GM12865 (cell line): ENCODE data around the gene NOL4.

Experiments
- DNase-seq: peaks from one replicate; pipeline ENCODE4 v3.0.0; 2010; ENCODE audit warnings: low read depth
- H3K4me3 ChIP-seq: 2 replicates; pipeline ENCODE4 v1.5.1; 2011; ENCODE audit warnings: mild to moderate bottlenecking, low read depth, low read length, control low read depth
- TF ChIP-seq, protein P1 (sequence below): IDR thresholded peaks from 2 replicates; pipeline ENCODE4 v1.5.1; 2011; ENCODE audit warnings: low read length, control low read depth, low read depth, inconsistent platforms; ENCODE audit not compliant: insufficient read depth; ENCODE audit errors: missing control alignments

The NOL4 gene

DNA sequence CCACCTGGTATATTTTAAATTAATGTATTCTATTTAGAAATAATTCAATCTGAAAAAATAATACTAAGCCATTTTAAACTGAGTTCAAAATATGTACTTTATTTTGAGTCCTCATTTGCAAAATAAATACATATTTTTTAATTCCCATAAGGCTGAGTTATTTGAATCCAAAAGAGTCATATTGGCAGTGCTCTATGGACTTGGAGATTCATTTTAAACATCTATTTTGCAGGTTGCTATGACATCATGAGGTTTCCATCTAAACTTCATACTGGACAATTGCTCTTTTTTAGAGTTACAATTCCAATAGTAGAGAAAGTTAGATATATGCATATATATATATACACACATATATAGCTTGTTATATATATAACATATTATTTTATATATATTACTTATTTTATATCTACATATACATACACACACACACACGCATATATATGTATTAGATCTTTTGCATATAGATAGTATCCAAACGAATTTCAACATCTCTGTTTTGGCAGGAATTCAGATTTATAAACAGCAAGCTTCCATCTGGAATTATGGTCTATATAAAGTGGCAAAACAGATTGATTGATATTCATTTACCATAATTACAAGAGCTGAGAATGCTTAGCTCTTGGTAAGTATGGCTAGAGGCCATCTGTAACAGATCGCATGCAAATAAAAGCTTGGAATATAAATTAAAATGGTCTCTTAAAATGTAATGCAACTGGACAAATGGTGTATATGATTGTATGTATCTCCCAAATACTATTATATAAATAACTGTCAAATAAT, 34.9 kb downstream of the NOL4 start:
- TF ChIP-seq, protein P1, sequence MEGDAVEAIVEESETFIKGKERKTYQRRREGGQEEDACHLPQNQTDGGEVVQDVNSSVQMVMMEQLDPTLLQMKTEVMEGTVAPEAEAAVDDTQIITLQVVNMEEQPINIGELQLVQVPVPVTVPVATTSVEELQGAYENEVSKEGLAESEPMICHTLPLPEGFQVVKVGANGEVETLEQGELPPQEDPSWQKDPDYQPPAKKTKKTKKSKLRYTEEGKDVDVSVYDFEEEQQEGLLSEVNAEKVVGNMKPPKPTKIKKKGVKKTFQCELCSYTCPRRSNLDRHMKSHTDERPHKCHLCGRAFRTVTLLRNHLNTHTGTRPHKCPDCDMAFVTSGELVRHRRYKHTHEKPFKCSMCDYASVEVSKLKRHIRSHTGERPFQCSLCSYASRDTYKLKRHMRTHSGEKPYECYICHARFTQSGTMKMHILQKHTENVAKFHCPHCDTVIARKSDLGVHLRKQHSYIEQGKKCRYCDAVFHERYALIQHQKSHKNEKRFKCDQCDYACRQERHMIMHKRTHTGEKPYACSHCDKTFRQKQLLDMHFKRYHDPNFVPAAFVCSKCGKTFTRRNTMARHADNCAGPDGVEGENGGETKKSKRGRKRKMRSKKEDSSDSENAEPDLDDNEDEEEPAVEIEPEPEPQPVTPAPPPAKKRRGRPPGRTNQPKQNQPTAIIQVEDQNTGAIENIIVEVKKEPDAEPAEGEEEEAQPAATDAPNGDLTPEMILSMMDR, result no peak
- H3K4me3 ChIP-seq, result no peak overlapping the region

More for the DNA sequence above, 34.9 kb downstream of the NOL4 start:
- DNase-seq, result no peak
